Skeletal muscle tissue (tissue), 4 donors: ENCODE measurements around the gene ESR2. TPM values are rescaled to one million over a fixed set of nuclear protein-coding genes. Genes with fewer than 3 reads are reported as not detected.

Source experiments
- H3K27ac ChIP-seq: one replicate; pipeline ENCODE4 v1.7.0; 2013; ENCODE audit warnings: mild to moderate bottlenecking, low read depth, low read length, inconsistent platforms
- H3K27me3 ChIP-seq, 3 donors: one replicate each; pipeline ENCODE4 v1.7.0; 2013; ENCODE audit warnings: low read length in 3 of 3; ENCODE audit not compliant: control insufficient read depth in 3 of 3, insufficient read depth in 3 of 3
- H3K36me3 ChIP-seq, 3 donors: one replicate each; pipeline ENCODE4 v1.7.0; 2013; ENCODE audit warnings: low read length in 3 of 3; ENCODE audit not compliant: control insufficient read depth in 3 of 3, insufficient read depth in 3 of 3
- H3K4me1 ChIP-seq, 3 donors: one replicate each; pipeline ENCODE4 v1.7.0; 2013; ENCODE audit warnings: low read length in 3 of 3, mild to moderate bottlenecking in 3 of 3; ENCODE audit not compliant: control insufficient read depth in 3 of 3, insufficient read depth in 3 of 3
- H3K4me3 ChIP-seq, 3 donors: one replicate each; pipeline ENCODE4 v1.7.0; 2013; ENCODE audit warnings: low read length in 3 of 3
- H3K9ac ChIP-seq, 3 donors: one replicate each; pipeline ENCODE4 v1.7.0; 2013; ENCODE audit warnings: low read length in 3 of 3, mild to moderate bottlenecking in 3 of 3, moderate library complexity in 2 of 3, low read depth in 1 of 3
- H3K9me3 ChIP-seq, 3 donors: one replicate each; pipeline ENCODE4 v1.7.0; 2013; ENCODE audit warnings: low read length in 3 of 3; ENCODE audit not compliant: control insufficient read depth in 3 of 3
- total RNA-seq: library from RNA; depleted of rRNA; stranded (reverse); fragments of >200 nt; gene quantifications from one replicate; pipeline ENCODE4 v1.2.3, GENCODE V29; 2014
- donor health status: Osteomylitis.

The ESR2 gene
- total RNA-seq, 1 donor from 2014 or later, result 1.0 TPM

DNA sequence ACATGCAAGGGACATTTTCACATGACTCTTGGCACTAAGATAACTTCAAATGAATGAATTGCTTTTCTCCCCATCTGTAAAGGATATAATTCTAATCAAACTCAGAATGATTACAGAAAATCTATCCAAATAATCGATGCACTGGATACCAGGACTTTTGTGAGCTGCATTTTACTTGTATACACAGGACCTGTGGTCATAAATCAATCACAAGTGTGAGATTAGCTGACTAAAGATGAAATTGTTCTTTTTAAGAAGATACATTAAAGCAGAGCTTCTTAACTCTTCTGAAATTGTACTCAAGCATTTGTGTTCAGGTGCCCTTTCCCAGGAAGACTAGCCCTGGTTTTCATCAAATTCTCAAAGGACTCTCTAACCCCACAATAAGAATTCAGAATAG is 66.3 kb downstream of the ESR2 start:
- no peak overlapping the region for H3K4me3 ChIP-seq
- H3K27ac ChIP-seq, result no peak overlapping the region
- peaks cover 53 to 74% (median 60%) of the 10 kb centered on the region in 3 donors for H3K36me3 ChIP-seq
- peaks cover 31 to 44% (median 33%) of the 10 kb centered on the region in 3 donors for H3K4me1 ChIP-seq
- H3K9me3 ChIP-seq, result no peaks in the 10 kb centered on the region
- no peaks in the 10 kb centered on the region for H3K27me3 ChIP-seq
- H3K9ac ChIP-seq, result no peak overlapping the region

GRCh38 chr14:64225151-64225757 is 68.9 kb downstream of the ESR2 start:
- H3K4me1 ChIP-seq, result peaks cover 35 to 46% (median 39%) of the 10 kb centered on the region in 3 donors
- peak overlapping the region; percentile 75 for H3K27ac ChIP-seq
- H3K36me3 ChIP-seq, result peaks cover 65 to 85% (median 85%) of the 10 kb centered on the region in 3 donors

GRCh38 chr14:64221391-64222003 is 72.7 kb downstream of the ESR2 start:
- peak overlapping the region in 2 of 3 donors; percentile 47 to 49 for H3K4me3 ChIP-seq
- H3K36me3 ChIP-seq, result peaks cover 64 to 88% (median 87%) of the 10 kb centered on the region in 3 donors

More at GRCh38 chr14:64225151-64225757, 68.9 kb downstream of the ESR2 start:
- H3K27me3 ChIP-seq, result no peaks in the 10 kb centered on the region
- no peaks in the 10 kb centered on the region for H3K9me3 ChIP-seq
- peak overlapping the region in 2 of 3 donors; percentile 29 to 68 for H3K9ac ChIP-seq
- peak overlapping the region in 2 of 3 donors; percentile 6 to 36 for H3K4me3 ChIP-seq

DNA sequence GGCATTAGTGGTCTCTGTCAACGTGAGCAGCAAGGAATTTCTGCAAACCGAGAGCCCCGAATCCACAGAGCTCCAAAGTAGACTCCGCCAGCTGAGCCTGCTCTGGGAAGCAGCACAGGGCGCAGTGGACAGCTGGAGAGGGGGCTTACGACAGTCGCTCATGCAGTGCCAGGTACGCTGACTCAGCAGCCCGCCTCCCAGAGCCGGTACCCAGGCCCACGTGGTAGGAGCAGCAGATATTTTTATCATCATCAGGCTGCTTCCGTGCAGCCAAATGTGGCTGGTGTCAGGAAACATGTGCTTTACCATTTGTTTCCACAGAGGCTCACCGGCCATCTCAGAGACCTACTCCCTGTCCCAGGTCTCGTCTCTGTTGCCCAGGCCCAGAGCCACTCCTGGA is 73.7 kb downstream of the ESR2 start:
- Histone ChIP-seq H3K9me3 (no peaks in the 10 kb centered on the region), H3K27me3 (no peaks in the 10 kb centered on the region), H3K4me1 (peaks cover 61 to 83% (median 70%) of the 10 kb centered on the region in 3 donors), H3K36me3 (peaks cover 70 to 91% (median 91%) of the 10 kb centered on the region in 3 donors), H3K9ac (peak overlapping the region; percentile 58 to 84 (median 73)), H3K27ac (peak overlapping the region; percentile 94), H3K4me3 (peak overlapping the region; percentile 47 to 59 (median 58))

More at GRCh38 chr14:64221391-64222003, 72.7 kb downstream of the ESR2 start:
- peak overlapping the region; percentile 13 to 71 (median 48) for H3K9ac ChIP-seq
- H3K27ac ChIP-seq, result peak overlapping the region; percentile 94
- H3K4me1 ChIP-seq, result peaks cover 63 to 80% (median 73%) of the 10 kb centered on the region in 3 donors
- no peaks in the 10 kb centered on the region for H3K27me3 ChIP-seq
- no peaks in the 10 kb centered on the region for H3K9me3 ChIP-seq

DNA sequence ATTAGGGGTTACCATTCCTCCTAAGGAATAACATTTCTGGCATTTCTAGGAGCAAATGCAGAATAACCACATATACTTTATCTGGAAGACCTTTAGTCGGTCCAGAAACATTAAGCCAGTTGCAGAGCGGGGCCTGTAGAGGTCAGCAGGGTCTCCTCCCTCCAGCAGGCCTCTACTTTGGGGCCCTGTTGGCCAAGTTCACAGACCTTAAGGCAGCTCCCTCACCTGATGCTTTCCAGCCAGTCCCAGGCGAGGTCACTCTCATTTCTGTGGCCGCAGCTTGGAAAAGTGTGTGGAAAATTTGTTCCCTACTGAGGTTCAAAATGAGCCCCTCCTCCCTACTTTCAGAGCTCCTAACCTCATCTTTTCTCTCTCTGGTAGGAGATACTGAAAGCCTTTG is 74.1 kb downstream of the ESR2 start:
- peak overlapping the region; percentile 58 to 84 (median 73) for H3K9ac ChIP-seq
- no peaks in the 10 kb centered on the region for H3K27me3 ChIP-seq
- no peaks in the 10 kb centered on the region for H3K9me3 ChIP-seq
- H3K36me3 ChIP-seq, result peaks cover 70 to 90% (median 87%) of the 10 kb centered on the region in 3 donors
- peaks cover 57 to 79% (median 66%) of the 10 kb centered on the region in 3 donors for H3K4me1 ChIP-seq
- H3K4me3 ChIP-seq, result peak overlapping the region; percentile 12 to 59 (median 58)
- peak overlapping the region; percentile 94 for H3K27ac ChIP-seq

GRCh38 chr14:64218344-64219240 is 75.6 kb downstream of the ESR2 start:
- Histone ChIP-seq H3K9me3 (no peaks in the 10 kb centered on the region), H3K4me1 (peaks cover 47 to 68% (median 58%) of the 10 kb centered on the region in 3 donors), H3K27ac (peak overlapping the region; percentile 94), H3K4me3 (peak overlapping the region; percentile 3 to 83 (median 48)), H3K27me3 (no peaks in the 10 kb centered on the region), H3K36me3 (peaks cover 66 to 85% (median 80%) of the 10 kb centered on the region in 3 donors), H3K9ac (peak overlapping the region; percentile 28 to 92 (median 32))

GRCh38 chr14:64217834-64218233 is 76.3 kb downstream of the ESR2 start:
- Histone ChIP-seq H3K27me3 (no peaks in the 10 kb centered on the region), H3K9ac (peak overlapping the region in 2 of 3 donors; percentile 82 to 92), H3K27ac (peak overlapping the region; percentile 94), H3K4me3 (peak overlapping the region; percentile 3 to 83 (median 48)), H3K36me3 (peaks cover 59 to 77% (median 73%) of the 10 kb centered on the region in 3 donors), H3K9me3 (no peaks in the 10 kb centered on the region), H3K4me1 (peaks cover 49 to 67% (median 56%) of the 10 kb centered on the region in 3 donors)

- no peaks in the 10 kb centered on the region for H3K9me3 ChIP-seq
- H3K9ac ChIP-seq, result peak overlapping the region in 2 of 3 donors; percentile 82 to 92
- peak overlapping the region; percentile 94 for H3K27ac ChIP-seq
- H3K4me3 ChIP-seq, result peak overlapping the region; percentile 83 to 88 (median 87)
- H3K27me3 ChIP-seq, result no peaks in the 10 kb centered on the region
- peaks cover 49 to 67% (median 53%) of the 10 kb centered on the region in 3 donors for H3K4me1 ChIP-seq
- peaks cover 56 to 75% (median 74%) of the 10 kb centered on the region in 3 donors for H3K36me3 ChIP-seq
These were observed 76.9 kb downstream of the ESR2 start for GRCh38 chr14:64217308-64217707.

- Histone ChIP-seq H3K27me3 (no peaks in the 10 kb centered on the region), H3K9ac (peak overlapping the region; percentile 82 to 92 (median 84)), H3K4me1 (peaks cover 38 to 62% (median 43%) of the 10 kb centered on the region in 3 donors), H3K36me3 (peaks cover 57 to 69% (median 65%) of the 10 kb centered on the region in 3 donors), H3K9me3 (no peaks in the 10 kb centered on the region), H3K4me3 (peak overlapping the region; percentile 83 to 88 (median 87)), H3K27ac (peak overlapping the region; percentile 94)
These were observed 78.2 kb downstream of the ESR2 start for GRCh38 chr14:64215978-64216377.
